Muscle layer of duodenum (tissue), 2 donors: ENCODE results near the gene NRXN2.

Source experiments
- H3K27ac ChIP-seq: one replicate; pipeline ENCODE4 v1.7.0; 2013; ENCODE audit warnings: mild to moderate bottlenecking, low read length
- H3K27me3 ChIP-seq: one replicate; pipeline ENCODE4 v1.7.0; 2013; ENCODE audit warnings: low read depth, mild to moderate bottlenecking, control low read depth, low read length
- H3K36me3 ChIP-seq, 2 donors: one replicate each; pipeline ENCODE4 v1.7.0; 2013; ENCODE audit warnings: low read length in 2 of 2, control low read depth in 1 of 2, mild to moderate bottlenecking in 1 of 2; ENCODE audit not compliant: insufficient read depth in 2 of 2, control insufficient read depth in 1 of 2
- H3K4me1 ChIP-seq, 2 donors: one replicate each; pipeline ENCODE4 v1.7.0; 2013; ENCODE audit warnings: low read length in 2 of 2, mild to moderate bottlenecking in 2 of 2, control low read depth in 1 of 2, moderate library complexity in 1 of 2; ENCODE audit not compliant: insufficient read depth in 2 of 2, control insufficient read depth in 1 of 2
- H3K4me3 ChIP-seq, 2 donors: one replicate each; pipeline ENCODE4 v1.7.0; 2013; ENCODE audit warnings: low read length in 2 of 2, low read depth in 1 of 2, mild to moderate bottlenecking in 1 of 2
- H3K9me3 ChIP-seq, 2 donors: one replicate each; pipeline ENCODE4 v1.7.0; 2013; ENCODE audit warnings: low read length in 2 of 2, control low read depth in 1 of 2, mild to moderate bottlenecking in 1 of 2; ENCODE audit not compliant: control insufficient read depth in 1 of 2
- donor health status: healthy.

Gene NRXN2

GRCh38 chr11:64741375-64742086 lies 18.5 kb upstream of the NRXN2 start:
- Histone ChIP-seq H3K9me3 (no peaks in the 10 kb centered on the region), H3K4me3 (peak overlapping the region in 1 of 2 donors; percentile 77), H3K27me3 (peaks cover 10% of the 10 kb centered on the region), H3K36me3 (peaks cover 0 to 15% of the 10 kb centered on the region in 2 donors), H3K4me1 (peaks cover 5 to 27% of the 10 kb centered on the region in 2 donors), H3K27ac (no peak overlapping the region)

GRCh38 chr11:64739871-64740270 lies 16.9 kb upstream of the NRXN2 start:
- Histone ChIP-seq H3K27ac (no peak overlapping the region), H3K4me1 (peaks cover 5 to 31% of the 10 kb centered on the region in 2 donors), H3K36me3 (peaks cover under 1 to 29% of the 10 kb centered on the region in 2 donors), H3K4me3 (no peak overlapping the region), H3K27me3 (peaks cover 10% of the 10 kb centered on the region), H3K9me3 (no peaks in the 10 kb centered on the region)

- Histone ChIP-seq H3K27ac (no peak overlapping the region), H3K4me3 (no peak overlapping the region), H3K4me1 (peaks cover 0 to 5% of the 10 kb centered on the region in 2 donors), H3K9me3 (no peaks in the 10 kb centered on the region), H3K27me3 (peaks cover 5% of the 10 kb centered on the region), H3K36me3 (peaks cover 5 to 40% of the 10 kb centered on the region in 2 donors)
Observed at GRCh38 chr11:64736654-64737053, 13.7 kb upstream of the NRXN2 start.

- no peak overlapping the region for H3K27ac ChIP-seq
- peaks cover 0 to 4% of the 10 kb centered on the region in 2 donors for H3K4me1 ChIP-seq
- peaks cover 5 to 35% of the 10 kb centered on the region in 2 donors for H3K36me3 ChIP-seq
Observed at GRCh38 chr11:64735725-64736259, 12.8 kb upstream of the NRXN2 start.

GRCh38 chr11:64734811-64735724 lies 12.1 kb upstream of the NRXN2 start:
- Histone ChIP-seq H3K9me3 (no peaks in the 10 kb centered on the region), H3K36me3 (peaks cover 5 to 36% of the 10 kb centered on the region in 2 donors), H3K4me3 (no peak overlapping the region), H3K4me1 (peaks cover 0 to 4% of the 10 kb centered on the region in 2 donors), H3K27me3 (no peaks in the 10 kb centered on the region), H3K27ac (no peak overlapping the region)

More at GRCh38 chr11:64735725-64736259, 12.8 kb upstream of the NRXN2 start:
- Histone ChIP-seq H3K9me3 (no peaks in the 10 kb centered on the region), H3K4me3 (no peak overlapping the region), H3K27me3 (peaks cover under 1% of the 10 kb centered on the region)

GRCh38 chr11:64731601-64732000 lies 8.6 kb upstream of the NRXN2 start:
- H3K27ac ChIP-seq: no peak overlapping the region
- H3K9me3 ChIP-seq: no peaks in the 10 kb centered on the region
- H3K4me3 ChIP-seq: no peak overlapping the region
- peaks cover 0 to 4% of the 10 kb centered on the region in 2 donors for H3K4me1 ChIP-seq
- H3K36me3 ChIP-seq: peaks cover 5 to 34% of the 10 kb centered on the region in 2 donors
- no peaks in the 10 kb centered on the region for H3K27me3 ChIP-seq

GRCh38 chr11:64729851-64730382 lies 6.9 kb upstream of the NRXN2 start:
- H3K4me3 ChIP-seq: no peak overlapping the region
- peaks cover 5 to 19% of the 10 kb centered on the region in 2 donors for H3K36me3 ChIP-seq
- H3K27ac ChIP-seq: no peak overlapping the region
- H3K9me3 ChIP-seq: no peaks in the 10 kb centered on the region
- no peaks in the 10 kb centered on the region for H3K27me3 ChIP-seq
- no peaks in the 10 kb centered on the region for H3K4me1 ChIP-seq

GRCh38 chr11:64728757-64729365 lies 5.9 kb upstream of the NRXN2 start:
- Histone ChIP-seq H3K27me3 (no peaks in the 10 kb centered on the region), H3K27ac (no peak overlapping the region), H3K36me3 (peaks cover 0 to 12% of the 10 kb centered on the region in 2 donors), H3K4me1 (no peaks in the 10 kb centered on the region), H3K4me3 (no peak overlapping the region), H3K9me3 (no peaks in the 10 kb centered on the region)

GRCh38 chr11:64726867-64727530 lies 4.0 kb upstream of the NRXN2 start:
- Histone ChIP-seq H3K36me3 (peaks cover 0 to 10% of the 10 kb centered on the region in 2 donors), H3K27me3 (peaks cover 4% of the 10 kb centered on the region), H3K9me3 (no peaks in the 10 kb centered on the region), H3K4me1 (peaks cover 0 to 7% of the 10 kb centered on the region in 2 donors), H3K4me3 (no peak overlapping the region), H3K27ac (no peak overlapping the region)

- Histone ChIP-seq H3K4me3 (no peak overlapping the region), H3K27me3 (peaks cover 6% of the 10 kb centered on the region), H3K4me1 (peaks cover 0 to 7% of the 10 kb centered on the region in 2 donors), H3K9me3 (no peaks in the 10 kb centered on the region), H3K36me3 (peaks cover 0 to 8% of the 10 kb centered on the region in 2 donors), H3K27ac (no peak overlapping the region)
Observed at GRCh38 chr11:64726211-64726641, 3.2 kb upstream of the NRXN2 start.
